ENCODE results near the gene GJA9.
A peak's percentile ranks its signal among the peaks of the same experiment; 100 is the strongest.
"Not testable (repeated sequence)": the region's sequence is repeated elsewhere in the genome, so short reads cannot be mapped to it uniquely, and the experiment has no call there.

GJA9 gene

GRCh38 chr1:38919130-38919529 is 37.7 kb upstream of the GJA9 start:
- no peak overlapping the region for H3K4me3 ChIP-seq (ENCODE audit: low read depth, low read length)
- TF ChIP-seq CTCF (conservative IDR thresholded peaks at IDR 0.05; ENCODE audit: low read depth, low read length), result no peak
- DNase-seq (ENCODE audit: low read depth), result no peak

GRCh38 chr1:38918568-38918967 is 37.2 kb upstream of the GJA9 start:
- no peak for TF ChIP-seq CTCF (conservative IDR thresholded peaks at IDR 0.05; ENCODE audit: low read depth, low read length)
- no peak overlapping the region for H3K4me3 ChIP-seq (ENCODE audit: low read depth, low read length)
- no peak for DNase-seq (ENCODE audit: low read depth)

- no peak overlapping the region for H3K4me3 ChIP-seq (ENCODE audit: low read depth, low read length)
- DNase-seq (ENCODE audit: low read depth), result no peak
- TF ChIP-seq CTCF (conservative IDR thresholded peaks at IDR 0.05; ENCODE audit: low read depth, low read length), result no peak
These were observed 36.4 kb upstream of the GJA9 start for GRCh38 chr1:38917772-38918171.

- no peak for TF ChIP-seq CTCF (conservative IDR thresholded peaks at IDR 0.05; ENCODE audit: low read depth, low read length)
- no peak overlapping the region for H3K4me3 ChIP-seq (ENCODE audit: low read depth, low read length)
- DNase-seq (ENCODE audit: low read depth), result no peak
These were observed 36.0 kb upstream of the GJA9 start for GRCh38 chr1:38917337-38917736.

GRCh38 chr1:38915352-38915948 is 34.1 kb upstream of the GJA9 start:
- no peak for TF ChIP-seq CTCF (conservative IDR thresholded peaks at IDR 0.05; ENCODE audit: low read depth, low read length)
- no peak overlapping the region for H3K4me3 ChIP-seq (ENCODE audit: low read depth, low read length)
- DNase-seq (ENCODE audit: low read depth), result peak; percentile 14

- not testable (repeated sequence) for H3K4me3 ChIP-seq (ENCODE audit: low read depth, low read length); DNase-seq (ENCODE audit: low read depth)
These were observed 33.5 kb upstream of the GJA9 start for GRCh38 chr1:38914908-38915307.

GRCh38 chr1:38908821-38909220 is 27.4 kb upstream of the GJA9 start:
- TF ChIP-seq CTCF (conservative IDR thresholded peaks at IDR 0.05; ENCODE audit: low read depth, low read length), result no peak
- DNase-seq (ENCODE audit: low read depth), result no peak
- H3K4me3 ChIP-seq (ENCODE audit: low read depth, low read length), result no peak overlapping the region
